SK-N-MC (cell line): ENCODE measurements around the gene CDK17.
"Not testable (repeated sequence)": the region's sequence is repeated elsewhere in the genome, so short reads cannot be mapped to it uniquely, and the experiment has no call there.

Source experiments
- DNase-seq: peaks from one replicate; pipeline ENCODE4 v3.0.0-alpha.2; 2011; ENCODE audit warnings: low read depth, low spot score
- H3K27ac ChIP-seq: fragments of 200-600 bp; sonication (generic); 2 replicates; pipeline ENCODE4 v1.5.1; 2016; ENCODE audit warnings: mixed run types
- H3K36me3 ChIP-seq: fragments of 200-600 bp; sonication (generic); 2 replicates; pipeline ENCODE4 v1.6.1; 2017; ENCODE audit warnings: antibody characterized with exemption, low read length, mixed read lengths; ENCODE audit not compliant: insufficient read depth
- H3K4me3 ChIP-seq: fragments of 200-600 bp; sonication (generic); 2 replicates; pipeline ENCODE4 v1.5.1; 2016
- H3K9ac ChIP-seq: fragments of 200-600 bp; sonication (generic); 2 replicates; pipeline ENCODE4 v1.8.0; 2017; ENCODE audit warnings: mixed run types, mixed read lengths; ENCODE audit not compliant: insufficient read length
- H3K9me3 ChIP-seq: fragments of 200-600 bp; sonication (generic); 2 replicates; pipeline ENCODE4 v1.6.1; 2017; ENCODE audit warnings: low read depth, mild to moderate bottlenecking, antibody characterized with exemption, low read length, moderate library complexity, mixed read lengths
- EZH2 ChIP-seq: fragments of 200-600 bp; sonication (generic); IDR thresholded peaks from one replicate; pipeline ENCODE4 v1.6.1; 2017; ENCODE audit warnings: antibody characterized with exemption
- FOXP2 ChIP-seq: optimal IDR thresholded peaks from 2 replicates; pipeline ENCODE3; 2011; ENCODE audit warnings: mild to moderate bottlenecking, moderate library complexity; ENCODE audit not compliant: insufficient read depth; ENCODE audit errors: extremely low read length, control extremely low read depth
- POLR2AphosphoS5 ChIP-seq: IDR thresholded peaks from 2 replicates; pipeline ENCODE4 v1.6.1; 2012; ENCODE audit warnings: mild to moderate bottlenecking, low read depth, low read length, borderline replicate concordance

Gene CDK17

DNA sequence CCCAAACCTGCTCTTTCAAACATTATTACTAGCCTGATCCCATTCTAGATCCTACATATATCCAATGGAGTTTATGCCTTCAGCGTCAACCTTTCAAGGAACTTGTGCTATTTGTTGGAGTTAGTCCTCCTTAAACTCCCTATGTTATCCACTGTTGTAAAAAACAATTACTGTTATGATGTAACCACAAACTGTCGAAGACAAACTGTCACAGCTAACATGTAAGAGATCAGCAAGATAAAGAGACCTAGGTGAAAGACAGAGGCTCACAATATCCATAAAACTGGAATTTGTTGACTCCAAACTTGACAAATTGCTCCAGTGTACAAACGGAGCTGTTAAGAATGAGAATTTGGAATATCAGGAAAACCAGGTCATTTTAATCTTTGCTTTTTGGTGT, 70.7 kb downstream of the CDK17 start:
- H3K27ac ChIP-seq, result no peak overlapping the region
- no peak overlapping the region for H3K4me3 ChIP-seq
- no peak overlapping the region for H3K9ac ChIP-seq
- no peaks in the 10 kb centered on the region for H3K36me3 ChIP-seq
- TF ChIP-seq POLR2AphosphoS5 (no peak), FOXP2 (no peak), EZH2 (no peak)
- no peaks in the 10 kb centered on the region for H3K9me3 ChIP-seq
- no peak for DNase-seq

DNA sequence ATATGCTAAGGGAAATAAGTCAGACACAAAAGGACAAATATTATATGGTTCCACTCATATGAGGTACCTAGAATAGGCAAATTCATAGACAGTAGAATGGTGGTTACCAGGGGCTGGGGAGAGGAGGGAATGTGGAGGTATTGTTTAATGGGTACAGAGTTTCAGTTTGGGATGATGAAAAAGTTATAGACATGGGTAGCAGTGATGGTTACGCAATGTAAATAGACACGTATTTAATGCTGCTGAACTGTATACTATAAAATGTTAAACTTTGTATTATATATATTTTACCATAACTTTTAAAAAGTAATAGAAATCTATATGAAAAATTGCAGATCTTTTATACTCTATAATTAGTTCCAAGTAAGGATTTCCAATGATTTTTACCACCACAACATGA, 71.2 kb downstream of the CDK17 start:
- TF ChIP-seq POLR2AphosphoS5, result no peak
- no peak for DNase-seq
- no peak overlapping the region for H3K27ac ChIP-seq
- no peak overlapping the region for H3K4me3 ChIP-seq
- H3K9ac ChIP-seq, result no peak overlapping the region
- no peaks in the 10 kb centered on the region for H3K9me3 ChIP-seq
- H3K36me3 ChIP-seq, result no peaks in the 10 kb centered on the region

DNA sequence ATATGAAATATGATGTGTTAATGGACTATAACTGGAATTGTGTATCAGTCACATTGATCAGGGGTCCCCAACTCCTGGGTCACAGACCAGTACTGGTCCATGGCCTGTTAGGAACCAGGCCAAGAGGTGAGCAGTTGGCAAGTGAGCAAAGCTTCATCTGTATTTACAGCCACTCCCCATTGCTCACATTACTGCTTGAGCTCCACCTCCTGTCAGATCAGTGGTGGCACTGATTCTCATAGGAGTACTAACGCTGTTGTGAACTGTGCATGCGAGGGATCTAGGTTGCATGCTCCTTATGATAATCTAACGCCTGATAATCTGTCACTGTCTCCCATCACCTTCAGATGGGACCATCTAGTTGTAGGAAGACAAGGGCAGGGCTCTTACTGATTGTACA, 72.3 kb downstream of the CDK17 start:
- Histone ChIP-seq H3K27ac (no peak overlapping the region), H3K4me3 (no peak overlapping the region), H3K9ac (no peak overlapping the region), H3K9me3 (no peaks in the 10 kb centered on the region), H3K36me3 (0 out of 2 replicates have a peak, but pooled peaks cover 6% of the 10 kb centered on the region)
- TF ChIP-seq EZH2 (no peak), FOXP2 (no peak), POLR2AphosphoS5 (no peak)
- DNase-seq, result no peak

DNA sequence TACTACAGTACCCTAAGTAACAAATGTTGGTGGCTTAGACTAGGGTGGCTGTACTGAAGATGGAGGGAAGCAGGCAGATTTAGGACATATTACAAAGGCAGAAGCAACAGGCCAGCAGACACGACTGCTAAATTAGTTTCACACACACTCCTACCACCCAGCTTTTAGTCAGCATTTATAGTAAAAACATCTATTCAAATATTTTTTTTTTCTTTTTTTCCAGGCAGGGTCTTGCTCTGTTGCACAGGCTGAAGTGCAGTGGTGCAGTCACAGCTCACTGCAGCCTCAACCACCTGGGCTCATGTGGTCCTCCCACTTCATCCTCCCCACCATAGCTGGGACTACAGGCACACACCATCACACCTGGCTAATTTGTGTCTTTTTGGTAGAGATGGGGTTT, 72.9 kb downstream of the CDK17 start:
- DNase-seq, result no peak
- H3K36me3 ChIP-seq, result peaks cover 7% of the 10 kb centered on the region; the same call in 1 of the 2 replicates
- TF ChIP-seq FOXP2, result no peak
- no peak for TF ChIP-seq EZH2
- H3K27ac ChIP-seq, result no peak overlapping the region
- H3K9ac ChIP-seq, result no peak overlapping the region
- H3K9me3 ChIP-seq, result no peaks in the 10 kb centered on the region
- H3K4me3 ChIP-seq, result no peak overlapping the region

DNA sequence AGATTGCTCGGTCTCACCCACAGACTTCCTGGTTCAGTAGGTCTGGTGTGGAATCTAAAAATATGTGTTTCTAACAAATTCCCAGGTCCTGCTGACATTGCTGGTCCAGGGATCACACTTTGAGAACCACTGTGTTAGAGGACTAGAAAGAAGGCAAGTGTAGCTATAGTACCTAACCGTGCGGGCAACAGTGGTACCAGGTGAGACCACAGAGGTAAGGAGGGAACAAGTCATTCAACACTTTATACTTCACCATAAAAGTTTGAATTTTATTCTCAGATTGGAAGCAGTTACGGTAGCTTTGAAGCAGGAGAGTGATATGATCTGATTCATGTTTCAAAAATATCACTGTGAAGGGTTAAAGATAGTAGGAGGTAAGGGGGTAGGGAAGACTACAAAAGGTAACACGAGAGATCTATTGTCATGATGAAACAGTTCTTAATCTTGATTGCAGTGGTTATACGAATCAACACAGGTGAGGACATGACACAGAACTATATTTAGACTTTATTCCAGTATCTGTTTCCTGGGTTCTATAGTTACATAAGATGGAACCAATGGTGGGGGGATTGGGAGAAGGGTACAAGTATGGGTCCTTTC, 73.5 kb downstream of the CDK17 start:
- Histone ChIP-seq H3K4me3 (no peak overlapping the region), H3K9ac (no peak overlapping the region), H3K36me3 (peaks cover 12% of the 10 kb centered on the region), H3K9me3 (no peaks in the 10 kb centered on the region), H3K27ac (no peak overlapping the region)
- no peak for TF ChIP-seq EZH2
- TF ChIP-seq FOXP2, result no peak
- no peak for TF ChIP-seq POLR2AphosphoS5
- DNase-seq, result no peak

DNA sequence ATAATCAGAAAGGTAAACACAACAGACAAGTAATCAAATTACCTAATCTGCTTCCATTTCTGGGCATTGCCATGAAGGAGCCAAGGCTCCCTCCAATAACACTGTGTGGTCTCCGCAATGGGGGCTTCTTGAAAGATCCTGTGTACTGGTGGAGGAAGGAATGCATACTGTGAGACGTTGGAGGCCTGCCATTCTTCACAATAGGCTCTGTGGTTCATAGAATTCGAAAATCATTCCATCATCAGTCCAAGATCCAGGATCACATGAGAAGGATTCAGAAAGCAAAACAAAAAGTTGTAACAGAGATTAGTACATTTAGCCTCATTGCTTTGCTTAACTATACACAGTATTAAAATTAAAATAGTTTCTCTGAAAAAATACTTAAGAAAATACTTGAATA, 76.3 kb downstream of the CDK17 start:
- no peak for DNase-seq
- H3K9ac ChIP-seq, result no peak overlapping the region
- H3K4me3 ChIP-seq, result no peak overlapping the region
- peaks cover 12% of the 10 kb centered on the region for H3K36me3 ChIP-seq
- no peak for TF ChIP-seq FOXP2
- TF ChIP-seq POLR2AphosphoS5, result no peak
- no peak for TF ChIP-seq EZH2
- H3K27ac ChIP-seq, result no peak overlapping the region
- no peaks in the 10 kb centered on the region for H3K9me3 ChIP-seq

DNA sequence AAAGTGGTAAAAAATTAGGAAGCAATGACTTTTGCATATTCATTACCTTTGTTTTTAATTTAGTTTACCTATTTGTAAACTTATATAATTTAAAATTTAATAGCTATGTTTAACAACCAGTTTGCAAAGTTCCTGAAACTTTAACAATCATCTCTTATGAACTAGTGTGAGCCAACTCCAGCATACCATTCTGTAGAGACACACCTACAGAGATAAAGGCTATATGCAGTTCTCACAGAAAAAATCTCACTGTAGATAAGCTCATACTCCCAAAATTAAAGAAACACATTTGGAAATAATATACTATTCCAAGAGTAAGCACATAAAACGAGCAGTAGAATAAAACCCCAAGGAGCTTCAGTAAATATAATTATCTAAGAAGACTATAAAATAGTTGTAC, 77.5 kb downstream of the CDK17 start:
- no peak for DNase-seq
- H3K4me3 ChIP-seq, result no peak overlapping the region
- H3K9ac ChIP-seq, result no peak overlapping the region
- H3K27ac ChIP-seq, result no peak overlapping the region
- no peaks in the 10 kb centered on the region for H3K9me3 ChIP-seq
- H3K36me3 ChIP-seq, result peaks cover 12% of the 10 kb centered on the region
- TF ChIP-seq POLR2AphosphoS5 (no peak), EZH2 (no peak), FOXP2 (no peak)

DNA sequence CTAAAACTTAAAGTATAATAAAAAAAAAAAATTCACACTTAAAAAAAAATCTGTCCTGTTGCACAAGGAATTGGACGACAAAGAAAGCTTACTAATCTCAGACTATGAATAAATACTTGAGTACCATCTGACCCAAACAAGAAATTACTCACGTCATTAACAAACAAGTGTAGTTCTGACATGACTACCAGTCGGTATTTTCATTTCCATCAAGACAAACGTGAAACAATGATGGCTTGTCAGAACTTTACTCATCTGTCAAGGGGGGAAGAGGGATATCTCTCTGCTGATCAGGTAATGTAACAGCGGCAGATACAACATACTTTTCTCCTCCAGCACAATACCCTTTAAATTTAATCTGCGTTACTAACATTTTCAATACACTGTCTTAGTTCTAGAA, 78.3 kb downstream of the CDK17 start:
- no peak for DNase-seq
- Histone ChIP-seq H3K4me3 (no peak overlapping the region), H3K36me3 (peaks cover 12% of the 10 kb centered on the region), H3K9me3 (no peaks in the 10 kb centered on the region), H3K27ac (no peak overlapping the region), H3K9ac (no peak overlapping the region)
- no peak for TF ChIP-seq EZH2
- TF ChIP-seq POLR2AphosphoS5, result no peak
- no peak for TF ChIP-seq FOXP2

DNA sequence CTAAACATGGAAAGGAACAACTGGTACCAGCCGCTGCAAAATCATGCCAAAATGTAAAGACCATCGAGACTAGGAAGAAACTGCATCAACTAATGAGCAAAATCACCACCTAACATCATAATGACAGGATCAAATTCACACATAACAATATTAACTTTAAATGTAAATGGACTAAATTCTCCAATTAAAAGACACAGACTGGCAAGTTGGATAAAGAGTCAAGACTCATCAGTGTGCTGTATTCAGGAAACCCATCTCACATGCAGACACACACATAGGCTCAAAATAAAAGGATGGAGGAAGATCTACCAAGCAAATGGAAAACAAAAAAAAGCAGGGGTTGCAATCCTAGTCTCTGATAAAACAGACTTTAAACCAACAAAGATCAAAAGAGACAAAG, 82.4 kb downstream of the CDK17 start:
- H3K4me3 ChIP-seq, H3K9ac ChIP-seq, H3K27ac ChIP-seq, DNase-seq, H3K9me3 ChIP-seq, H3K36me3 ChIP-seq: not testable (repeated sequence)

DNA sequence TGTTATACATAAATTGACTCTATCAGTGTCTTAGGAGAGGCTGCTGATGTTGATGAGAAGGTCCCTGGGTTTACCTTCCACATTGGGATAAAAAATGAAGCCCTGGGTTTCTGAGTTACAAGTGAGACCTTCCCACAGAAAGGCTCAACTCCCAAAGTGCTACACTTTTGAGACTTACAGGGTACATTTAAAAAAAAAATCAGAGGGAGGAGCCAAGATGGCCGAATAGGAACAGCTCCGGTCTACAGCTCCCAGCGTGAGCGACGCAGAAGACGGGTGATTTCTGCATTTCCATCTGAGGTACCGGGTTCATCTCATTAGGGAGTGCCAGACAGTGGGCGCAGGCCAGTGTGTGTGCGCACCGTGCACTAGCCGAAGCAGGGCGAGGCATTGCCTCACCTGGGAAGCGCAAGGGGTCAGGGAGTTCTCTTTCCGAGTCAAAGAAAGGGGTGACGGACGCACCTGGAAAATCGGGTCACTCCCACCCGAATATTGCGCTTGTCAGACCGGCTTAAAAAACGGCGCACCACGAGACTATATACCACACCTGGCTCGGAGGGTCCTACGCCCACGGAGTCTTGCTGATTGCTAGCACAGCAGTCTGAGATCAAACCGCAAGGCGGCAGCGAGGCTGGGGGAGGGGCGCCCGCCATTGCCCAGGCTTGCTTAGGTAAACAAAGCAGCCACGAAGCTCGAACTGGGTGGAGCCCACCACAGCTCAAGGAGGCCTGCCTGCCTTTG, 84.3 kb downstream of the CDK17 start:
- H3K9ac ChIP-seq, DNase-seq, H3K27ac ChIP-seq, H3K4me3 ChIP-seq, H3K36me3 ChIP-seq, H3K9me3 ChIP-seq: not testable (repeated sequence)
